Natural killer cell (primary cell): ENCODE measurements around the gene PRPF40A. TPM values are rescaled to one million over a fixed set of nuclear protein-coding genes. Genes with fewer than 3 reads are reported as not detected.

Experiments
- ATAC-seq, 3 donors: fragments of 150-1000 bp in 2 of 3; fragments of 200-7000 bp in 1 of 3; cut with Tn5 transposase; 1 replicate in 1 of 3; 2 replicates in 2 of 3; pipeline ENCODE4 v1.10.0; 2021; ENCODE audit warnings: mild to moderate bottlenecking in 2 of 3, moderate library complexity in 2 of 3
- DNase-seq, 2 donors: peaks; one replicate each; pipeline versions ENCODE4 v3.0.0 to v3.0.0-alpha.2; 2013 to 2021; ENCODE audit warnings: mixed read lengths in 1 of 2
- H3K27ac ChIP-seq: one replicate; pipeline ENCODE4 v1.5.1; 2013; ENCODE audit warnings: mild to moderate bottlenecking, low read length
- H3K27me3 ChIP-seq: one replicate; pipeline ENCODE4 v1.6.1; 2013; ENCODE audit warnings: low read length; ENCODE audit not compliant: control insufficient read depth, insufficient read depth
- H3K36me3 ChIP-seq: one replicate; pipeline ENCODE4 v1.6.1; 2013; ENCODE audit warnings: low read length; ENCODE audit not compliant: control insufficient read depth, insufficient read depth
- H3K4me1 ChIP-seq: one replicate; pipeline ENCODE4 v1.6.1; 2013; ENCODE audit warnings: low read length; ENCODE audit not compliant: control insufficient read depth, insufficient read depth
- H3K4me3 ChIP-seq: one replicate; pipeline ENCODE4 v1.5.1; 2013; ENCODE audit warnings: low read length
- H3K9me3 ChIP-seq: one replicate; pipeline ENCODE4 v1.6.1; 2013; ENCODE audit warnings: low read length; ENCODE audit not compliant: control insufficient read depth, insufficient read depth
- H3K27ac Mint-ChIP-seq, 2 donors: one replicate each; pipeline ENCODE4 v1.8.0; 2022; ENCODE audit warnings: mild to moderate bottlenecking in 2 of 2, mixed read lengths in 2 of 2, moderate library complexity in 1 of 2
- H3K27me3 Mint-ChIP-seq, 2 donors: one replicate each; pipeline ENCODE4 v1.8.0; 2022; ENCODE audit warnings: low read depth in 2 of 2, mixed read lengths in 2 of 2
- H3K36me3 Mint-ChIP-seq: one replicate; pipeline ENCODE4 v1.8.0; 2022; ENCODE audit warnings: mixed read lengths
- H3K4me1 Mint-ChIP-seq, 2 donors: one replicate each; pipeline ENCODE4 v1.8.0; 2022; ENCODE audit warnings: mixed read lengths in 2 of 2
- H3K4me3 Mint-ChIP-seq: one replicate; pipeline ENCODE4 v1.8.0; 2022; ENCODE audit warnings: mild to moderate bottlenecking, moderate library complexity, mixed read lengths
- H3K9me3 Mint-ChIP-seq, 2 donors: one replicate each; pipeline ENCODE4 v1.8.0; 2022; ENCODE audit warnings: mixed read lengths in 2 of 2
- WGBS: methylation state at CpG from one replicate; pipeline ENCODE4 v1.1.7; 2013; ENCODE audit warnings: missing lambda C conversion rate; ENCODE audit not compliant: insufficient coverage; 5-methylcytosine and 5-hydroxymethylcytosine counted together
- intact Hi-C: fragments of 100-400 bp; cut with micrococcal nuclease; formaldehyde crosslinking; loops from one replicate; pipeline ENCODE4 v1.14.2; 2022
- total RNA-seq, 4 donors: library from RNA; stranded (reverse); fragments of 120-200 nt in 1 of 4; gene quantifications; one replicate each; pipeline versions ENCODE4 v1.2.3 to v1.2.4, GENCODE V29; 2013 to 2022
- TF ChIP-seq, protein P1 (sequence below): fragments of 200-600 bp; IDR thresholded peaks from one replicate; pipeline ENCODE4 v1.8.0; 2022; ENCODE audit warnings: antibody characterized with exemption

The PRPF40A gene
- total RNA-seq, 3 donors from 2014 or later (not counting 1 experiment from before 2014, with no cell fraction given): 120 to 137 (median 130) TPM

DNA sequence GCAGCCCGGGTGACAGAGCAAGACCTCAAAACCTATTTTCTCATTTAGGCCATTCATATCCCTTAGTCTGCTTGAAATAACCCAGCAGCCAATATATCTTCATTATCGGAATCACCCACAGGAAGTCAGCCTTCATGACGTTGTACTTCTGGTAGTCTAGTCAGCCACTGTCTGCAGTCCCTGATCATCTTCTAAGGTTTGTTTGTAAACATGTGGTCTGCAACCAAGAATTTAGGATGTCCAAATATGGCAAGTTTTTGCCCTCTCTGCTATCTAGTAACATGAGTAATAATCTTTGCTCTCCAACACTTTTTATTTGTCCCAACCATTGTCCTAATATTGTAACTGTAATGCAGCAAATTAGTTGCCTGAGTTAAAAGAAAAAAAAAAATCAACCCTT is 92.5 kb downstream of the PRPF40A start:
- no peaks in the 10 kb centered on the region for H3K4me1 ChIP-seq
- Mint-ChIP-seq H3K36me3 (no peaks in the 10 kb centered on the region), H3K27me3 (peaks cover 0 to 8% of the 10 kb centered on the region in 2 donors), H3K4me1 (peaks cover 12 to 17% of the 10 kb centered on the region in 2 donors), H3K4me3 (no peak overlapping the region), H3K9me3 (no peaks in the 10 kb centered on the region), H3K27ac (no peak overlapping the region)
- peak in 2 of 3 donors; percentile 25 to 41 for ATAC-seq
- intact Hi-C loops: no loop called here
- no peaks in the 10 kb centered on the region for H3K27me3 ChIP-seq
- no peak overlapping the region for H3K27ac ChIP-seq
- H3K9me3 ChIP-seq: no peaks in the 10 kb centered on the region
- TF ChIP-seq, protein P1, sequence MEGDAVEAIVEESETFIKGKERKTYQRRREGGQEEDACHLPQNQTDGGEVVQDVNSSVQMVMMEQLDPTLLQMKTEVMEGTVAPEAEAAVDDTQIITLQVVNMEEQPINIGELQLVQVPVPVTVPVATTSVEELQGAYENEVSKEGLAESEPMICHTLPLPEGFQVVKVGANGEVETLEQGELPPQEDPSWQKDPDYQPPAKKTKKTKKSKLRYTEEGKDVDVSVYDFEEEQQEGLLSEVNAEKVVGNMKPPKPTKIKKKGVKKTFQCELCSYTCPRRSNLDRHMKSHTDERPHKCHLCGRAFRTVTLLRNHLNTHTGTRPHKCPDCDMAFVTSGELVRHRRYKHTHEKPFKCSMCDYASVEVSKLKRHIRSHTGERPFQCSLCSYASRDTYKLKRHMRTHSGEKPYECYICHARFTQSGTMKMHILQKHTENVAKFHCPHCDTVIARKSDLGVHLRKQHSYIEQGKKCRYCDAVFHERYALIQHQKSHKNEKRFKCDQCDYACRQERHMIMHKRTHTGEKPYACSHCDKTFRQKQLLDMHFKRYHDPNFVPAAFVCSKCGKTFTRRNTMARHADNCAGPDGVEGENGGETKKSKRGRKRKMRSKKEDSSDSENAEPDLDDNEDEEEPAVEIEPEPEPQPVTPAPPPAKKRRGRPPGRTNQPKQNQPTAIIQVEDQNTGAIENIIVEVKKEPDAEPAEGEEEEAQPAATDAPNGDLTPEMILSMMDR: no peak
- WGBS: 78% methylated on average over 3 of the region's 3 CpGs
- no peak for DNase-seq
- no peak overlapping the region for H3K4me3 ChIP-seq
- no peaks in the 10 kb centered on the region for H3K36me3 ChIP-seq

DNA sequence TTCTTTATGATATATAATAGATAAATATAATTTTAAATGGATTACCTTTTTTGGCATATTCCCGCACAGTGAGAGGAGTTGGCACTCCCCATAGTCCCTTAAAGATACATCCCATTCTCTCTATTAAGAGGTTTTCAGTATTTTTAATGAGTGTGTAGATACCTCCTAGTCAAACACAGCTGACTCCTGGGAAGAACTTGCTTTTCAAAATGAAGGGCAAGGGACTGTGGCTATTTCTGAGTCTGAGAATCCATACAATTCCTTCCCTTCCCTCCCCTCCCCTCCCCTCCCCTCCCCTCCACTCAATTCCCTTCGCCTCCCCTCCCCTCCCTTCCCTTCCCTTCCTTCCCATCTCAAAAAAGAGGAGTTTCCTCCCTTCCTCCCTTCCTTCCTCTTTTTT is 93.5 kb downstream of the PRPF40A start:
- Histone ChIP-seq H3K27ac (no peak overlapping the region), H3K9me3 (no peaks in the 10 kb centered on the region), H3K27me3 (no peaks in the 10 kb centered on the region), H3K4me3 (no peak overlapping the region), H3K4me1 (no peaks in the 10 kb centered on the region), H3K36me3 (no peaks in the 10 kb centered on the region)
- no peak for ATAC-seq
- no peak for DNase-seq
- Mint-ChIP-seq H3K9me3 (no peaks in the 10 kb centered on the region), H3K4me1 (peaks cover 12 to 13% of the 10 kb centered on the region in 2 donors), H3K27me3 (peaks cover 0 to 8% of the 10 kb centered on the region in 2 donors), H3K27ac (no peak overlapping the region), H3K4me3 (no peak overlapping the region), H3K36me3 (no peaks in the 10 kb centered on the region)
- intact Hi-C loops: no loop called here
- no CpG with 5 or more reads among the region's 2 CpGs for WGBS
- TF ChIP-seq, protein P1: no peak

DNA sequence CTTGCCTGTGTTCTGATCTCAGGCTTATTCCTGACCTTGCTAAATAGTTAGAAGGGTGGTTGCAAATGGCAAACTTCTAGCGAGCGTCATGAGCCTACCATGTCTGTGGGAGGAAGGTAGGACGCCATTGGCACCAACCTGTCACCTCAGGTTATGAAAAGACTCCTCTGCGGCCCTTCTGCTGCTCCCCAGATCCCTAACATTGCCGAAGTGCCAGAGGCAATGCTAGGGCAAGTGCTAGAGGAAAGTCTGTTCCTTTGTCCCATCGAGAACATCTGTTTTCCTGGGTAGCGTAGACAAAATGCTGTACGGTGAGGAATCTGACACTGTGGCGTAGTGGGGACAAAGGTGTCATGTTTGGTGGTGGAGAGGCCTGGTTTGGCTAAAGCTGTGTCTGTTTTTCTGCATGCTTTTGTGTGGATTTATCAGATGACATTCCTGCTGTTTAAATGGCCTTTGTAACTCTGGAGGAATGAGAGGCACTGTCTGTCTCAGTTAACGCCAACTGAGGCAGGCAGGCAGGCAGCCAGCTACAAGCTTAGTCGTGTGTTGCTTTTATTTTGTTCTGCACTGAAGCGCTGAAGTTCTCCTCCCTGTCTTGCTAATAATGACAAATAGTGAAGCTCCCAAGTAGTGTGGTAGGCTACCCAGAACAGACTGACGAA is 94.1 kb downstream of the PRPF40A start:
- peaks cover 0 to 8% of the 10 kb centered on the region in 2 donors for H3K27me3 Mint-ChIP-seq
- TF ChIP-seq, protein P1: no peak
- WGBS: 80% methylated on average over 12 of the region's 13 CpGs
- Histone ChIP-seq H3K27ac (no peak overlapping the region), H3K9me3 (no peaks in the 10 kb centered on the region), H3K36me3 (no peaks in the 10 kb centered on the region), H3K27me3 (no peaks in the 10 kb centered on the region), H3K4me1 (no peaks in the 10 kb centered on the region), H3K4me3 (no peak overlapping the region)
- ATAC-seq (peak in 1 of 3 donors; percentile 35), DNase-seq (no peak)
- H3K4me1 Mint-ChIP-seq: peaks cover 12 to 13% of the 10 kb centered on the region in 2 donors
- H3K36me3 Mint-ChIP-seq: no peaks in the 10 kb centered on the region
- intact Hi-C loops: no loop called here
- H3K4me3 Mint-ChIP-seq: no peak overlapping the region
- H3K27ac Mint-ChIP-seq: peak overlapping the region in 1 of 2 donors; percentile 29
- no peaks in the 10 kb centered on the region for H3K9me3 Mint-ChIP-seq

DNA sequence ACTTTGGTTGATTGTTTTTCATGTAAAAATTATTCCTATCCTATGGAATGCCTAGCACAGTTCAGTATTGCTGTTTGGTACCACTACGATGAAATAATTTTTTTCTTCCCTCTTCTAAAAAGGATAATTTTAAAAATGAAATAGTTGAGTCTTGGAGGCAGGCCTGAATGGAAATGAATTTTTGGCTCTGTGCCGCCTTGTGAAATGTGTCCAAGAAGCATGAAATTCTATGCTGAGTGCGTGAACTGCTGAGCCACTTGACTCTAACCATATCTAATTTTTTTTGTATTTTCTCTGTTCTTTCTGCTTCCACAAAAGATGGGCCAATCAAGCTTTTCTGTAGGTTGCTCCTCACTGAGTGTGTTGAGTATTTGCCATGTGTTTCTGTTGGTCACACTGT is 95.0 kb downstream of the PRPF40A start:
- peaks cover 12 to 13% of the 10 kb centered on the region in 2 donors for H3K4me1 Mint-ChIP-seq
- Histone ChIP-seq H3K9me3 (no peaks in the 10 kb centered on the region), H3K4me1 (no peaks in the 10 kb centered on the region), H3K27me3 (no peaks in the 10 kb centered on the region), H3K27ac (no peak overlapping the region), H3K4me3 (no peak overlapping the region), H3K36me3 (no peaks in the 10 kb centered on the region)
- 100% methylated on average over 2 of the region's 3 CpGs for WGBS
- no peaks in the 10 kb centered on the region for H3K36me3 Mint-ChIP-seq
- no peak overlapping the region for H3K4me3 Mint-ChIP-seq
- intact Hi-C loops: no loop called here
- DNase-seq (no peak), ATAC-seq (no peak)
- H3K27me3 Mint-ChIP-seq: peaks cover 0 to 8% of the 10 kb centered on the region in 2 donors
- TF ChIP-seq, protein P1: no peak
- no peaks in the 10 kb centered on the region for H3K9me3 Mint-ChIP-seq
- H3K27ac Mint-ChIP-seq: no peak overlapping the region
